Neural cell (in vitro differentiated cells): ENCODE measurements around the gene DNAJC18. TPM values are rescaled to one million over a fixed set of nuclear protein-coding genes. Genes with fewer than 3 reads are reported as not detected.

Experiments
- H2AFZ ChIP-seq: fragments of 200-600, 300-800 bp; sonication (generic), shearing (Covaris generic); 2 replicates; pipeline ENCODE4 v1.6.0; 2014; ENCODE audit warnings: low read depth, mild to moderate bottlenecking, antibody characterized with exemption, low read length, moderate library complexity
- H3F3A ChIP-seq: fragments of 200-600 bp; shearing (Covaris generic); 2 replicates; pipeline ENCODE4 v1.6.1; 2016; ENCODE audit warnings: mild to moderate bottlenecking, moderate library complexity, mixed read lengths, antibody characterized with exemption, low read length; ENCODE audit not compliant: insufficient read depth, poor library complexity, severe bottlenecking
- H3K27ac ChIP-seq: fragments of 200-600, 300-800 bp; sonication (generic), shearing (Covaris generic); 2 replicates; pipeline ENCODE4 v1.5.1; 2014; ENCODE audit warnings: mild to moderate bottlenecking, low read length, moderate library complexity
- H3K27me3 ChIP-seq: fragments of 300-800, 200-600 bp; sonication (generic), shearing (Covaris generic); 2 replicates; pipeline ENCODE4 v1.6.0; 2014; ENCODE audit warnings: mild to moderate bottlenecking, low read depth, low read length, moderate library complexity; ENCODE audit not compliant: insufficient read depth
- H3K36me3 ChIP-seq: fragments of 300-800, 200-600 bp; sonication (generic), shearing (Covaris generic); 2 replicates; pipeline ENCODE4 v1.5.1; 2014; ENCODE audit warnings: mild to moderate bottlenecking, antibody characterized with exemption, low read length, moderate library complexity; ENCODE audit not compliant: insufficient read depth
- H3K4me2 ChIP-seq: fragments of 300-800, 200-600 bp; sonication (generic), shearing (Covaris generic); 2 replicates; pipeline ENCODE4 v1.6.0; 2014; ENCODE audit warnings: mild to moderate bottlenecking, low read length
- H3K4me3 ChIP-seq: fragments of 300-800, 200-600 bp; sonication (generic), shearing (Covaris generic); 2 replicates; pipeline ENCODE4 v1.5.1; 2014; ENCODE audit warnings: mild to moderate bottlenecking, low read length, moderate library complexity
- H3K79me2 ChIP-seq: fragments of 200-600 bp; shearing (Covaris generic); replicated peaks from 2 replicates; pipeline ENCODE4 v1.6.0; 2014; ENCODE audit warnings: mild to moderate bottlenecking, low read length, moderate library complexity; ENCODE audit not compliant: insufficient read depth
- H3K9ac ChIP-seq: fragments of 300-800, 200-600 bp; sonication (generic), shearing (Covaris generic); 2 replicates; pipeline ENCODE4 v1.6.1; 2016; ENCODE audit warnings: mild to moderate bottlenecking, low read length, mixed read lengths
- H3K9me2 ChIP-seq: fragments of 200-600 bp; shearing (Covaris generic); 2 replicates; pipeline ENCODE4 v1.6.1; 2016; ENCODE audit warnings: mild to moderate bottlenecking, low read length, mixed read lengths; ENCODE audit not compliant: insufficient read depth
- H3K9me3 ChIP-seq: fragments of 200-600, 300-800 bp; sonication (generic), shearing (Covaris generic); 2 replicates; pipeline ENCODE4 v1.6.1; 2016; ENCODE audit warnings: mild to moderate bottlenecking, mixed run types, low read length, moderate library complexity, mixed read lengths
- H4K20me1 ChIP-seq: fragments of 200-600 bp; shearing (Covaris generic); 2 replicates; pipeline ENCODE4 v1.6.1; 2016; ENCODE audit warnings: mild to moderate bottlenecking, mixed run types; ENCODE audit not compliant: insufficient read depth
- CTCF ChIP-seq: fragments of 450-650 bp; IDR thresholded peaks from 2 replicates; pipeline ENCODE4 v1.5.1; 2014; ENCODE audit warnings: antibody characterized with exemption, mild to moderate bottlenecking, moderate library complexity; ENCODE audit not compliant: poor library complexity, severe bottlenecking
- EP300 ChIP-seq: fragments of 450-650 bp; conservative IDR thresholded peaks from 2 replicates; pipeline ENCODE4 v1.6.1; 2014; ENCODE audit warnings: antibody characterized with exemption, mild to moderate bottlenecking, moderate library complexity; ENCODE audit not compliant: poor library complexity, severe bottlenecking
- EZH2 ChIP-seq: fragments of 200-600, 300-800 bp; shearing (Covaris generic), sonication (generic); IDR thresholded peaks from 2 replicates; pipeline ENCODE4 v1.6.1; 2014; ENCODE audit warnings: antibody characterized with exemption, low read length, borderline replicate concordance, mild to moderate bottlenecking; ENCODE audit not compliant: insufficient read depth, poor library complexity, severe bottlenecking
- MXI1 ChIP-seq: fragments of 450-650 bp; conservative IDR thresholded peaks from 2 replicates; pipeline ENCODE4 v1.6.1; 2014; ENCODE audit warnings: antibody characterized with exemption, mild to moderate bottlenecking; ENCODE audit not compliant: poor library complexity, severe bottlenecking
- POLR2AphosphoS5 ChIP-seq: IDR thresholded peaks from 2 replicates; pipeline ENCODE4 v1.6.1; 2012
- RAD21 ChIP-seq: fragments of 450-650 bp; conservative IDR thresholded peaks from 2 replicates; pipeline ENCODE4 v1.6.1; 2014; ENCODE audit warnings: antibody characterized with exemption, mild to moderate bottlenecking, moderate library complexity
- SMC3 ChIP-seq: fragments of 450-650 bp; conservative IDR thresholded peaks from 2 replicates; pipeline ENCODE4 v1.6.1; 2014; ENCODE audit warnings: antibody characterized with exemption, mild to moderate bottlenecking, moderate library complexity; ENCODE audit not compliant: poor library complexity
- TAF1 ChIP-seq: IDR thresholded peaks from 2 replicates; pipeline ENCODE4 v1.6.1; 2012; ENCODE audit warnings: low read depth
- polyA plus RNA-seq: library from polyadenylated mRNA; depleted of rRNA; stranded (reverse); fragments of >200 nt; gene quantifications from 2 replicates; pipeline ENCODE4 v1.2.3, GENCODE V29; 2014
- TF ChIP-seq, protein P1 (sequence below): IDR thresholded peaks from 2 replicates; pipeline ENCODE4 v1.6.1; 2012; ENCODE audit warnings: borderline replicate concordance

Gene DNAJC18
- polyA plus RNA-seq, 1 donor from 2014 or later = 44.4 TPM

DNA sequence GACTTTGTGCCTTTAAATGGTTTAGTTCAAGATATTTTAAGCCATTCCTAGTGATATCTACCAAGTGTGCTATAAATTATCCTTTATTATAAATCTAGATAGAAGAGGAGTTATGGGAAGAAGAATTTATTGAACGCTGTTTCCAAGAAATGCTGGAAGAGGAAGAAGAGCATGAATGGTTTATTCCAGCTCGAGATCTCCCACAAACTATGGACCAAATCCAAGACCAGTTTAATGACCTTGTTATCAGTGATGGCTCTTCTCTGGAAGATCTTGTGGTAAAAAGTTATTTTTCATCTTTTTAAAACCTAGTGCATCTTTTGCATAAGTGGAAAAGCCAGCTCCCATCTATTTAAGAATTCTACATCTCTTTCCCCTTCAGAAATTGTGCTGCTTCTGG is 74.9 kb downstream of the DNAJC18 start:
- H2AFZ ChIP-seq = no peak overlapping the region
- no peaks in the 10 kb centered on the region for H3F3A ChIP-seq
- no peaks in the 10 kb centered on the region for H3K9me3 ChIP-seq
- H3K79me2 ChIP-seq = peaks cover 21% of the 10 kb centered on the region
- peaks cover 17% of the 10 kb centered on the region for H3K36me3 ChIP-seq
- H3K27me3 ChIP-seq = no peaks in the 10 kb centered on the region
- no peaks in the 10 kb centered on the region for H4K20me1 ChIP-seq
- H3K4me3 ChIP-seq = no peak overlapping the region
- H3K4me2 ChIP-seq = no peak overlapping the region
- H3K9ac ChIP-seq = no peak overlapping the region
- no peaks in the 10 kb centered on the region for H3K9me2 ChIP-seq
- no peak overlapping the region for H3K27ac ChIP-seq
- TF ChIP-seq TAF1 = no peak
- no peak for TF ChIP-seq SMC3
- TF ChIP-seq CTCF = no peak
- no peak for TF ChIP-seq POLR2AphosphoS5
- no peak for TF ChIP-seq EZH2

DNA sequence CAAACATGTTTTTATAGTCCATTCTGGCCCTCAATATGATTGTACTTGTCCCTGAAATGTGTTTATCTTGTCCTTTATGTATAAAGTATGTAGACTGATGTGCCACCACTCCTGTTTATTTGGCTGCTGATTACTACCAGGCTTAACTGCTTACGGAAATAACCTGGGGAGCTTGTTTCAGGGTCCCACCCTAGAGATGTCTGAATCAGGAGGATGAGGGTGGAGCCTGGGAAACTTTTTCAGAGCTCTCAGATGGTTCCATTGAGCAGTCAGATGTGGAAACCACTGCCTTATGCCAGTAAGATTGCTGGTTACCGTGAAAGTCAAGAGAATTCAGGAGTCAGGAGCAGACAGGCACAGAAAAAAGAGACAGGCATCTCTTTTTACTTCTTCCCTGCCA is 75.4 kb downstream of the DNAJC18 start:
- Histone ChIP-seq H3K9ac (no peak overlapping the region), H3K4me2 (no peak overlapping the region), H3K79me2 (peaks cover 26% of the 10 kb centered on the region), H3K27me3 (no peaks in the 10 kb centered on the region), H3K4me3 (no peak overlapping the region), H3K27ac (no peak overlapping the region), H3F3A (no peaks in the 10 kb centered on the region), H3K9me3 (no peaks in the 10 kb centered on the region), H4K20me1 (no peaks in the 10 kb centered on the region), H2AFZ (no peak overlapping the region), H3K9me2 (no peaks in the 10 kb centered on the region), H3K36me3 (peaks cover 17% of the 10 kb centered on the region)
- TF ChIP-seq, protein P1, sequence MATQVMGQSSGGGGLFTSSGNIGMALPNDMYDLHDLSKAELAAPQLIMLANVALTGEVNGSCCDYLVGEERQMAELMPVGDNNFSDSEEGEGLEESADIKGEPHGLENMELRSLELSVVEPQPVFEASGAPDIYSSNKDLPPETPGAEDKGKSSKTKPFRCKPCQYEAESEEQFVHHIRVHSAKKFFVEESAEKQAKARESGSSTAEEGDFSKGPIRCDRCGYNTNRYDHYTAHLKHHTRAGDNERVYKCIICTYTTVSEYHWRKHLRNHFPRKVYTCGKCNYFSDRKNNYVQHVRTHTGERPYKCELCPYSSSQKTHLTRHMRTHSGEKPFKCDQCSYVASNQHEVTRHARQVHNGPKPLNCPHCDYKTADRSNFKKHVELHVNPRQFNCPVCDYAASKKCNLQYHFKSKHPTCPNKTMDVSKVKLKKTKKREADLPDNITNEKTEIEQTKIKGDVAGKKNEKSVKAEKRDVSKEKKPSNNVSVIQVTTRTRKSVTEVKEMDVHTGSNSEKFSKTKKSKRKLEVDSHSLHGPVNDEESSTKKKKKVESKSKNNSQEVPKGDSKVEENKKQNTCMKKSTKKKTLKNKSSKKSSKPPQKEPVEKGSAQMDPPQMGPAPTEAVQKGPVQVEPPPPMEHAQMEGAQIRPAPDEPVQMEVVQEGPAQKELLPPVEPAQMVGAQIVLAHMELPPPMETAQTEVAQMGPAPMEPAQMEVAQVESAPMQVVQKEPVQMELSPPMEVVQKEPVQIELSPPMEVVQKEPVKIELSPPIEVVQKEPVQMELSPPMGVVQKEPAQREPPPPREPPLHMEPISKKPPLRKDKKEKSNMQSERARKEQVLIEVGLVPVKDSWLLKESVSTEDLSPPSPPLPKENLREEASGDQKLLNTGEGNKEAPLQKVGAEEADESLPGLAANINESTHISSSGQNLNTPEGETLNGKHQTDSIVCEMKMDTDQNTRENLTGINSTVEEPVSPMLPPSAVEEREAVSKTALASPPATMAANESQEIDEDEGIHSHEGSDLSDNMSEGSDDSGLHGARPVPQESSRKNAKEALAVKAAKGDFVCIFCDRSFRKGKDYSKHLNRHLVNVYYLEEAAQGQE = no peak
- TF ChIP-seq EZH2 (no peak), POLR2AphosphoS5 (no peak)

GRCh38 chr5:139361835-139362429 is 77.4 kb downstream of the DNAJC18 start:
- Histone ChIP-seq H3K36me3 (peaks cover 12% of the 10 kb centered on the region), H3K4me3 (no peak overlapping the region), H2AFZ (no peak overlapping the region), H3F3A (no peaks in the 10 kb centered on the region), H3K27ac (no peak overlapping the region), H3K27me3 (no peaks in the 10 kb centered on the region), H3K79me2 (peaks cover 44% of the 10 kb centered on the region), H3K9me3 (no peaks in the 10 kb centered on the region), H3K9ac (no peak overlapping the region), H4K20me1 (no peaks in the 10 kb centered on the region), H3K4me2 (no peak overlapping the region), H3K9me2 (no peaks in the 10 kb centered on the region)
- TF ChIP-seq EZH2 (no peak), TAF1 (no peak), EP300 (no peak), POLR2AphosphoS5 (no peak), RAD21 (no peak), SMC3 (no peak), MXI1 (no peak), CTCF (no peak)
- TF ChIP-seq, protein P1 = no peak
